ENCODE data around the gene DDX41.
"Not testable (repeated sequence)": the region's sequence is repeated elsewhere in the genome, so short reads cannot be mapped to it uniquely, and the experiment has no call there.

Gene DDX41

GRCh38 chr5:177516601-177517568, at the start of gene DDX41:
Gene DDX41, minus strand, starts transcription at chr5:177516961. Its CDS starts 16 bp downstream, at chr5:177516945.
- Histone ChIP-seq H3K27ac (ENCODE audit: low read length) (peak within 1 kb of the TSS; percentile 32; the same call in 1 of the 2 replicates), H3K4me3 (ENCODE audit: low read length) (peak within 1 kb of the TSS; percentile 97), H3K9me2 (replicated peaks; ENCODE audit: insufficient read depth, low read length) (no peaks in the 10 kb centered on the region), H2AFZ (ENCODE audit: low read length) (peak within 1 kb of the TSS; percentile 86), H3K9me3 (replicated peaks; ENCODE audit: insufficient read depth, low read length) (no peaks in the 10 kb centered on the region), H4K20me1 (ENCODE audit: insufficient read depth, low read length) (no peaks in the 10 kb centered on the region), H3F3A (ENCODE audit: insufficient read depth, low read length) (no peaks in the 10 kb centered on the region), H3K79me2 (ENCODE audit: low read length) (peaks cover 38% of the 10 kb centered on the region), H3K27me3 (replicated peaks; ENCODE audit: insufficient read depth, low read length) (no peaks in the 10 kb centered on the region), H3K4me2 (ENCODE audit: low read depth, low read length) (peak within 1 kb of the TSS; percentile 92), H3K4me1 (ENCODE audit: low read length) (0 out of 2 replicates have a peak, but pooled peaks cover 7% of the 10 kb centered on the region), H3K36me3 (replicated peaks; ENCODE audit: insufficient read depth, low read length) (no peaks in the 10 kb centered on the region), H3K9ac (ENCODE audit: low read length) (peak within 1 kb of the TSS; percentile 82)
- DNase-seq, result peak; percentile 97
- TF ChIP-seq EZH2phosphoT487 (IDR thresholded peaks at IDR 0.05; ENCODE audit: low read length) (no peak), EZH2 (optimal IDR thresholded peaks at IDR 0.05; ENCODE audit: low read depth, low read length) (no peak)
- TF ChIP-seq, protein P1, sequence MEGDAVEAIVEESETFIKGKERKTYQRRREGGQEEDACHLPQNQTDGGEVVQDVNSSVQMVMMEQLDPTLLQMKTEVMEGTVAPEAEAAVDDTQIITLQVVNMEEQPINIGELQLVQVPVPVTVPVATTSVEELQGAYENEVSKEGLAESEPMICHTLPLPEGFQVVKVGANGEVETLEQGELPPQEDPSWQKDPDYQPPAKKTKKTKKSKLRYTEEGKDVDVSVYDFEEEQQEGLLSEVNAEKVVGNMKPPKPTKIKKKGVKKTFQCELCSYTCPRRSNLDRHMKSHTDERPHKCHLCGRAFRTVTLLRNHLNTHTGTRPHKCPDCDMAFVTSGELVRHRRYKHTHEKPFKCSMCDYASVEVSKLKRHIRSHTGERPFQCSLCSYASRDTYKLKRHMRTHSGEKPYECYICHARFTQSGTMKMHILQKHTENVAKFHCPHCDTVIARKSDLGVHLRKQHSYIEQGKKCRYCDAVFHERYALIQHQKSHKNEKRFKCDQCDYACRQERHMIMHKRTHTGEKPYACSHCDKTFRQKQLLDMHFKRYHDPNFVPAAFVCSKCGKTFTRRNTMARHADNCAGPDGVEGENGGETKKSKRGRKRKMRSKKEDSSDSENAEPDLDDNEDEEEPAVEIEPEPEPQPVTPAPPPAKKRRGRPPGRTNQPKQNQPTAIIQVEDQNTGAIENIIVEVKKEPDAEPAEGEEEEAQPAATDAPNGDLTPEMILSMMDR (IDR thresholded peaks at IDR 0.05; ENCODE audit: low read length), result no peak

DNA sequence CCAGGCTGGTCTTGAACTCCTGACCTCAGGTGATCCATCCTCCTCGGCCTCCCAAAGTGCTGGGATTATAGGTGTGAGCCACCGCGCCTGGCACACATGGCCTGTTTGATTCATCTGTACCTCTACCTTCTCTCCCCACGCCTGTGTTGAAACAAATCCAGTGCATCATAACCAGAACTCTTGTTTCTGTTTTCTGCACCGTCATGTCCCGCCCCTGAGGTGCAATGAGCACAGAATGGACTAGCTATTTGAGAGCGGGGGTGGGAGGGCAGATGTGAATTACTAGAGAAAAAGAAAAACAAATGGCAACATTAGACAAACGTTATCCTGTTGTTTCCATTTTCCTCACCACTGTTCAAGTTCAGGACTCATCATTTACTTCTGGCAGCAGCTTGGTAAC, 48.3 kb upstream of the DDX41 start:
- no peak overlapping the region for H3K4me3 ChIP-seq (ENCODE audit: low read length)
- H3K4me2 ChIP-seq (ENCODE audit: low read depth, low read length), result no peak overlapping the region
- no peaks in the 10 kb centered on the region for H3F3A ChIP-seq (ENCODE audit: insufficient read depth, low read length)
- no peak for TF ChIP-seq EZH2phosphoT487 (IDR thresholded peaks at IDR 0.05; ENCODE audit: low read length)
- TF ChIP-seq, protein P1 (IDR thresholded peaks at IDR 0.05; ENCODE audit: low read length), result no peak
- no peak for TF ChIP-seq EZH2 (optimal IDR thresholded peaks at IDR 0.05; ENCODE audit: low read depth, low read length)
- no peaks in the 10 kb centered on the region for H3K9me2 ChIP-seq (replicated peaks; ENCODE audit: insufficient read depth, low read length)
- H4K20me1 ChIP-seq (ENCODE audit: insufficient read depth, low read length), result no peaks in the 10 kb centered on the region
- no peaks in the 10 kb centered on the region for H3K4me1 ChIP-seq (ENCODE audit: low read length)
- no peak overlapping the region for H2AFZ ChIP-seq (ENCODE audit: low read length)
- H3K9me3 ChIP-seq (replicated peaks; ENCODE audit: insufficient read depth, low read length), result no peaks in the 10 kb centered on the region
- no peaks in the 10 kb centered on the region for H3K27me3 ChIP-seq (replicated peaks; ENCODE audit: insufficient read depth, low read length)
- no peak overlapping the region for H3K9ac ChIP-seq (ENCODE audit: low read length)
- DNase-seq, result no peak
- no peaks in the 10 kb centered on the region for H3K79me2 ChIP-seq (ENCODE audit: low read length)
- no peak overlapping the region for H3K27ac ChIP-seq (ENCODE audit: low read length)
- H3K36me3 ChIP-seq (replicated peaks; ENCODE audit: insufficient read depth, low read length), result no peaks in the 10 kb centered on the region

DNA sequence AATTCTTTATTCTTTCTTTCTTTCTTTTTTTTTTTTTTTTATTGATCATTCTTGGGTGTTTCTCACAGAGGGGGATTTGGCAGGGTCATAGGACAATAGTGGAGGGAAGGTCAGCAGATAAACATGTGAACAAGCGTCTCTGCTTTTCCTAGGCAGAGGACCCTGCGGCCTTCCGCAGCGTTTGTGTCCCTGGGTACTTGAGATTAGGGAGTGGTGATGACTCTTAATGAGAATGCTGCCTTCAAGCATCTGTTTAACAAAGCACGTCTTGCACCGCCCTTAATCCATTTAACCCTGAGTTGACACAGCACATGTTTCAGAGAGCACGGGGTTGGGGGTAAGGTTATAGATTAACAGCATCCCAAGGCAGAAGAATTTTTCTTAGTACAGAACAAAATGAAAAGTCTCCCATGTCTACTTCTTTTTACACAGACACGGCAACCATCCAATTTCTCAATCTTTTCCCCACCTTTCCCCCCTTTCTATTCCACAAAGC, 42.7 kb upstream of the DDX41 start:
- H3K4me3 ChIP-seq (ENCODE audit: low read length); H3K27me3 ChIP-seq (replicated peaks; ENCODE audit: insufficient read depth, low read length); H4K20me1 ChIP-seq (ENCODE audit: insufficient read depth, low read length); H3F3A ChIP-seq (ENCODE audit: insufficient read depth, low read length); H3K9ac ChIP-seq (ENCODE audit: low read length); DNase-seq; H2AFZ ChIP-seq (ENCODE audit: low read length); H3K4me2 ChIP-seq (ENCODE audit: low read depth, low read length); H3K9me2 ChIP-seq (replicated peaks; ENCODE audit: insufficient read depth, low read length); H3K9me3 ChIP-seq (replicated peaks; ENCODE audit: insufficient read depth, low read length); H3K36me3 ChIP-seq (replicated peaks; ENCODE audit: insufficient read depth, low read length); H3K4me1 ChIP-seq (ENCODE audit: low read length); H3K79me2 ChIP-seq (ENCODE audit: low read length); H3K27ac ChIP-seq (ENCODE audit: low read length): not testable (repeated sequence)

All from MM.1S (cell line).